ENCODE measurements around the gene CDH24. TPM values are rescaled to one million over a fixed set of nuclear protein-coding genes. Genes with fewer than 3 reads are reported as not detected.

Gene CDH24
- total and polyA plus RNA-seq, 2 experiments from 2014 or later, result 4.4 to 17.8 TPM

GRCh38 chr14:23066855-23067744 lies 9.8 kb upstream of the CDH24 start (continued):
- no peak for TF ChIP-seq EZH2 (IDR thresholded peaks at IDR 0.05; ENCODE audit: low read depth, unreplicated experiment)
- no peak for TF ChIP-seq ETS1 (IDR thresholded peaks at IDR 0.05)
- no peak for TF ChIP-seq CTCF (conservative IDR thresholded peaks at IDR 0.05; ENCODE audit: low read depth in 2 of 2)
- no peak for TF ChIP-seq REST (IDR thresholded peaks at IDR 0.05; ENCODE audit: unreplicated experiment)
- TF ChIP-seq NANOG (IDR thresholded peaks at IDR 0.05; ENCODE audit: borderline replicate concordance), result no peak
- no peak for TF ChIP-seq JUNB (IDR thresholded peaks at IDR 0.05; ENCODE audit: unreplicated experiment)

- Mint-ChIP-seq H3K27ac (no peak overlapping the region), H3K27me3 (ENCODE audit: insufficient read depth, low read depth, poor library complexity) (peaks cover 14% of the 10 kb centered on the region), H3K36me3 (ENCODE audit: low read depth) (peaks cover 89% of the 10 kb centered on the region), H3K9me3 (no peaks in the 10 kb centered on the region), H3K4me3 (no peak overlapping the region), H3K4me1 (peaks cover 33% of the 10 kb centered on the region)
- no peak overlapping the region for H2AFZ ChIP-seq
- H3K9me2 ChIP-seq (ENCODE audit: insufficient read depth), result no peaks in the 10 kb centered on the region
- peaks cover 63% of the 10 kb centered on the region for H3K79me2 ChIP-seq (replicated peaks; ENCODE audit: insufficient read depth)
- peaks cover 72% of the 10 kb centered on the region for H3F3A ChIP-seq (replicated peaks; ENCODE audit: low read depth)
- H3K4me3 ChIP-seq, result no peak overlapping the region
- H3K27me3 ChIP-seq (ENCODE audit: insufficient read depth), result no peaks in the 10 kb centered on the region
- peaks cover 62% of the 10 kb centered on the region for H3K36me3 ChIP-seq (ENCODE audit: insufficient read depth)
- no peak for ATAC-seq
- H3K27ac ChIP-seq (ENCODE audit: low read depth), result no peak overlapping the region
- H3K4me1 ChIP-seq (ENCODE audit: insufficient read depth), result peaks cover 18% of the 10 kb centered on the region
- H3K4me2 ChIP-seq, result no peak overlapping the region
- no peak for DNase-seq (ENCODE audit: low spot score)
- peaks cover 60% of the 10 kb centered on the region for H4K20me1 ChIP-seq (replicated peaks; ENCODE audit: insufficient read depth)
- TF ChIP-seq JUNB (IDR thresholded peaks at IDR 0.05; ENCODE audit: unreplicated experiment) (no peak), EZH2phosphoT487 (IDR thresholded peaks at IDR 0.05; ENCODE audit: unreplicated experiment) (no peak), ETS1 (IDR thresholded peaks at IDR 0.05) (no peak), ZNF462 (CRISPR knock-in tag; IDR thresholded peaks at IDR 0.05) (no peak), CREB1 (CRISPR knock-in tag; IDR thresholded peaks at IDR 0.05; ENCODE audit: low read depth) (no peak)
These were observed 9.0 kb upstream of the CDH24 start for GRCh38 chr14:23066368-23066767.
